Muscle of back (tissue), 10 donors: ENCODE measurements around the gene DEFB129. TPM values are rescaled to one million over a fixed set of nuclear protein-coding genes. Genes with fewer than 3 reads are reported as not detected.

Experiments used
- polyA plus RNA-seq, 10 donors: library from polyadenylated mRNA; unstranded; fragments of 120-200 nt; gene quantifications; one replicate each; pipeline ENCODE4 v1.2.1, GENCODE V29; 2013; ENCODE audit not compliant: insufficient read length in 10 of 10

Gene DEFB129
- polyA plus RNA-seq, 10 donors = not detected

Other genes with a start within 250 kb of the DEFB129 start
- not detected for gene DEFB125, start 139.6 kb upstream of the DEFB129 start, polyA plus RNA-seq
- gene DEFB126, start 84.7 kb upstream of the DEFB129 start, polyA plus RNA-seq = not detected
- gene DEFB127, start 69.8 kb upstream of the DEFB129 start, polyA plus RNA-seq = not detected
- not detected for gene DEFB128, start 37.5 kb upstream of the DEFB129 start, polyA plus RNA-seq
- gene DEFB132, start 30.5 kb downstream of the DEFB129 start, polyA plus RNA-seq = not detected
- gene C20orf96, start 63.5 kb downstream of the DEFB129 start, polyA plus RNA-seq = 10 to 100 TPM in 8 of 10 donors, 1 to 10 TPM in 2; 9.8 to 13.2 (median 10.7) TPM
- gene ZCCHC3, start 70.3 kb downstream of the DEFB129 start, polyA plus RNA-seq = 10 to 100 TPM; 24.6 to 40.1 (median 31.3) TPM
- 10 to 100 TPM; 16.5 to 24.1 (median 20.6) TPM for gene SOX12, start 98.3 kb downstream of the DEFB129 start, polyA plus RNA-seq
- gene NRSN2, start 119.9 kb downstream of the DEFB129 start, polyA plus RNA-seq = 10 to 100 TPM; 23.9 to 31.9 (median 26.6) TPM
- gene TRIB3, start 153.5 kb downstream of the DEFB129 start, polyA plus RNA-seq = 1 to 10 TPM; 2.9 to 5.8 (median 3.8) TPM
- 10 to 100 TPM; 38.9 to 72.6 (median 50.2) TPM for gene RBCK1, start 181.0 kb downstream of the DEFB129 start, polyA plus RNA-seq
- gene TBC1D20, start 235.3 kb downstream of the DEFB129 start, polyA plus RNA-seq = 10 to 100 TPM; 27.3 to 35.0 (median 29.8) TPM